Natural killer cell (primary cell): Measurements from ENCODE around the gene IKZF3. TPM values are rescaled to one million over a fixed set of nuclear protein-coding genes. Genes with fewer than 3 reads are reported as not detected.

Experiments used
- ATAC-seq, 3 donors: fragments of 150-1000 bp in 2 of 3; fragments of 200-7000 bp in 1 of 3; cut with Tn5 transposase; 1 replicate in 1 of 3; 2 replicates in 2 of 3; pipeline ENCODE4 v1.10.0; 2021; ENCODE audit warnings: mild to moderate bottlenecking in 2 of 3, moderate library complexity in 2 of 3
- DNase-seq, 2 donors: peaks; one replicate each; pipeline versions ENCODE4 v3.0.0 to v3.0.0-alpha.2; 2013 to 2021; ENCODE audit warnings: mixed read lengths in 1 of 2
- H3K27ac ChIP-seq: one replicate; pipeline ENCODE4 v1.5.1; 2013; ENCODE audit warnings: mild to moderate bottlenecking, low read length
- H3K27me3 ChIP-seq: one replicate; pipeline ENCODE4 v1.6.1; 2013; ENCODE audit warnings: low read length; ENCODE audit not compliant: control insufficient read depth, insufficient read depth
- H3K36me3 ChIP-seq: one replicate; pipeline ENCODE4 v1.6.1; 2013; ENCODE audit warnings: low read length; ENCODE audit not compliant: control insufficient read depth, insufficient read depth
- H3K4me1 ChIP-seq: one replicate; pipeline ENCODE4 v1.6.1; 2013; ENCODE audit warnings: low read length; ENCODE audit not compliant: control insufficient read depth, insufficient read depth
- H3K4me3 ChIP-seq: one replicate; pipeline ENCODE4 v1.5.1; 2013; ENCODE audit warnings: low read length
- H3K9me3 ChIP-seq: one replicate; pipeline ENCODE4 v1.6.1; 2013; ENCODE audit warnings: low read length; ENCODE audit not compliant: control insufficient read depth, insufficient read depth
- H3K27ac Mint-ChIP-seq, 2 donors: one replicate each; pipeline ENCODE4 v1.8.0; 2022; ENCODE audit warnings: mild to moderate bottlenecking in 2 of 2, mixed read lengths in 2 of 2, moderate library complexity in 1 of 2
- H3K27me3 Mint-ChIP-seq, 2 donors: one replicate each; pipeline ENCODE4 v1.8.0; 2022; ENCODE audit warnings: low read depth in 2 of 2, mixed read lengths in 2 of 2
- H3K36me3 Mint-ChIP-seq: one replicate; pipeline ENCODE4 v1.8.0; 2022; ENCODE audit warnings: mixed read lengths
- H3K4me1 Mint-ChIP-seq, 2 donors: one replicate each; pipeline ENCODE4 v1.8.0; 2022; ENCODE audit warnings: mixed read lengths in 2 of 2
- H3K4me3 Mint-ChIP-seq: one replicate; pipeline ENCODE4 v1.8.0; 2022; ENCODE audit warnings: mild to moderate bottlenecking, moderate library complexity, mixed read lengths
- H3K9me3 Mint-ChIP-seq, 2 donors: one replicate each; pipeline ENCODE4 v1.8.0; 2022; ENCODE audit warnings: mixed read lengths in 2 of 2
- CTCF ChIP-seq: fragments of 200-600 bp; IDR thresholded peaks from one replicate; pipeline ENCODE4 v1.8.0; 2022; ENCODE audit warnings: antibody characterized with exemption
- WGBS: methylation state at CpG from one replicate; pipeline ENCODE4 v1.1.7; 2013; ENCODE audit warnings: missing lambda C conversion rate; ENCODE audit not compliant: insufficient coverage; 5-methylcytosine and 5-hydroxymethylcytosine counted together
- intact Hi-C: fragments of 100-400 bp; cut with micrococcal nuclease; formaldehyde crosslinking; loops from one replicate; pipeline ENCODE4 v1.14.2; 2022
- total RNA-seq, 4 donors: library from RNA; stranded (reverse); fragments of 120-200 nt in 1 of 4; gene quantifications; one replicate each; pipeline versions ENCODE4 v1.2.3 to v1.2.4, GENCODE V29; 2013 to 2022

IKZF3 gene
- total RNA-seq, 3 donors from 2014 or later (not counting 1 experiment from before 2014, with no cell fraction given), result 134 to 162 (median 139) TPM

DNA sequence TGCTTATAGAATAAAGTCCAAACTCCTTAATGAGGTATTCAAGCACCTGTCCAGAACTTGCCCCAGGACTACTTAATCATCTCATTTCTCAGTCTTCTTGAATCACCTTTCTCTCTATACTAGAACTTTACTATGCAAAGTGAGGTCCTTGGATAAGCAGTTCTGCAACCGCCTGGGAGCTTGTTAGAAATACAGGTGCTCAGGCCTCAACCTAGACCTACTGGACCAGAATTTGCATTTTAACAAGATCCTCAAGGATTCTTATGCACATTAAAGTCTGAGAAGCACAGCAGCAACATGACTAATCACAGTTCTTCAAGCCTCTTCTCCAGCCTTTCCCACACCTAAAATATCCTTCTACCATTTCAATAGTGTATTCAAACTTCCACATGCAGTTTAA is 64.7 kb downstream of the IKZF3 start:
- no peak for DNase-seq
- no peaks in the 10 kb centered on the region for H3K27me3 Mint-ChIP-seq
- H3K4me1 Mint-ChIP-seq, result peaks cover 34 to 51% of the 10 kb centered on the region in 2 donors
- ATAC-seq, result no peak
- TF ChIP-seq CTCF, result no peak
- H3K36me3 Mint-ChIP-seq, result no peaks in the 10 kb centered on the region
- intact Hi-C loops, result no loop called here
- Histone ChIP-seq H3K9me3 (no peaks in the 10 kb centered on the region), H3K27ac (no peak overlapping the region), H3K36me3 (peaks cover 6% of the 10 kb centered on the region), H3K4me3 (no peak overlapping the region), H3K27me3 (no peaks in the 10 kb centered on the region), H3K4me1 (peaks cover 7% of the 10 kb centered on the region)
- no peak overlapping the region for H3K4me3 Mint-ChIP-seq
- 86% methylated on average over 1 of the region's 1 CpG for WGBS
- H3K27ac Mint-ChIP-seq, result peak overlapping the region; percentile 24 to 86
- no peaks in the 10 kb centered on the region for H3K9me3 Mint-ChIP-seq

DNA sequence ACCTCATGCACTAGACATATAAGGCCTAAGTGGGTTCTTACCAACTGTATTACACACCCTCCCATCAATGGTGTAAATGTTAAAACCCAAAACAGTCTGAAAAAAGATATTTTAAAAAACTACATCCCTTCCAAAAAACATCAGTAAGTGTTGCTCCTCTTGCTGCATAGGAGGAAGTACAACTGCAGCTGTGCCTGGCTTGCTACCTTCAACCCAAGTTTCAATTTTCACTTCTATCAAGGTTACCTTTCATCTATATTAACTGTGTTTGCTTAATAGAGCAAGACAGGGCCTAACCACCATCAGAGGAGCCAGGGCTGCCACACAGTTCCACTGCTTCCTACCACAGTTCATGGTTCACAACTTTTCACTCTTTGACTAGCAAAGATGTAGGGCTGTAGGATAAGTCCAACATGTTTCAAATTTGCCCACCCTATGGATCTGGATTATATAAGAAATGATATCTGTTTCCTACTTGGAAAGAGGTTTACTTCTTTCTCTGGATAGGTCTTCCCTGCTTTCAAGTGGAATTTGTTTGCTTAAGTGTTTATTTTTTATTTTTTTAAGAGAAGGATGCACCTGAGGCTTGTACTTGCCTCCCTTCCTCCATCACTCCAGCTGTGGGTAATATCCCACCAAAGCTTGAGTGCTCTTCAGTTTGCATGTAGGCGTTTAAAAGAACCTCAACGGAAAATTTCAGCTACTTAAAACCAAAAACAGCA is 69.7 kb downstream of the IKZF3 start:
- DNase-seq (peak in 1 of 2 donors; percentile 70), ATAC-seq (peak; percentile 50 to 73 (median 52))
- WGBS, result 27% methylated on average over 2 of the region's 2 CpGs
- Mint-ChIP-seq H3K4me1 (peaks cover 40 to 66% of the 10 kb centered on the region in 2 donors), H3K36me3 (peaks cover 7% of the 10 kb centered on the region), H3K27me3 (no peaks in the 10 kb centered on the region), H3K4me3 (peak overlapping the region; percentile 45), H3K9me3 (no peaks in the 10 kb centered on the region), H3K27ac (peak overlapping the region; percentile 64 to 69)
- intact Hi-C loops, result no loop called here
- Histone ChIP-seq H3K4me3 (no peak overlapping the region), H3K4me1 (peaks cover 10% of the 10 kb centered on the region), H3K36me3 (peaks cover 27% of the 10 kb centered on the region), H3K9me3 (no peaks in the 10 kb centered on the region), H3K27me3 (no peaks in the 10 kb centered on the region), H3K27ac (peak overlapping the region; percentile 72)
- no peak for TF ChIP-seq CTCF

GRCh38 chr17:39793301-39793872 is 70.7 kb downstream of the IKZF3 start:
- no peaks in the 10 kb centered on the region for H3K9me3 Mint-ChIP-seq
- H3K4me1 Mint-ChIP-seq, result peaks cover 35 to 59% of the 10 kb centered on the region in 2 donors
- ATAC-seq, result no peak

More at GRCh38 chr17:39793301-39793872, 70.7 kb downstream of the IKZF3 start:
- TF ChIP-seq CTCF, result no peak
- Mint-ChIP-seq H3K27me3 (no peaks in the 10 kb centered on the region), H3K36me3 (peaks cover 7% of the 10 kb centered on the region), H3K27ac (peak overlapping the region; percentile 64 to 69), H3K4me3 (peak overlapping the region; percentile 4)
- WGBS, result 54% methylated on average over 2 of the region's 3 CpGs
- Histone ChIP-seq H3K4me1 (peaks cover 10% of the 10 kb centered on the region), H3K36me3 (peaks cover 30% of the 10 kb centered on the region), H3K4me3 (no peak overlapping the region), H3K27ac (peak overlapping the region; percentile 43), H3K27me3 (no peaks in the 10 kb centered on the region), H3K9me3 (no peaks in the 10 kb centered on the region)
- no peak for DNase-seq
- intact Hi-C loops, result no loop called here
